ENCODE results near the gene TMEM169. TPM values are rescaled to one million over a fixed set of nuclear protein-coding genes. Genes with fewer than 3 reads are reported as not detected.
A peak's percentile ranks its signal among the peaks of the same experiment; 100 is the strongest.

Gene TMEM169
- total RNA-seq, 1 donor, result 0.36 TPM

DNA sequence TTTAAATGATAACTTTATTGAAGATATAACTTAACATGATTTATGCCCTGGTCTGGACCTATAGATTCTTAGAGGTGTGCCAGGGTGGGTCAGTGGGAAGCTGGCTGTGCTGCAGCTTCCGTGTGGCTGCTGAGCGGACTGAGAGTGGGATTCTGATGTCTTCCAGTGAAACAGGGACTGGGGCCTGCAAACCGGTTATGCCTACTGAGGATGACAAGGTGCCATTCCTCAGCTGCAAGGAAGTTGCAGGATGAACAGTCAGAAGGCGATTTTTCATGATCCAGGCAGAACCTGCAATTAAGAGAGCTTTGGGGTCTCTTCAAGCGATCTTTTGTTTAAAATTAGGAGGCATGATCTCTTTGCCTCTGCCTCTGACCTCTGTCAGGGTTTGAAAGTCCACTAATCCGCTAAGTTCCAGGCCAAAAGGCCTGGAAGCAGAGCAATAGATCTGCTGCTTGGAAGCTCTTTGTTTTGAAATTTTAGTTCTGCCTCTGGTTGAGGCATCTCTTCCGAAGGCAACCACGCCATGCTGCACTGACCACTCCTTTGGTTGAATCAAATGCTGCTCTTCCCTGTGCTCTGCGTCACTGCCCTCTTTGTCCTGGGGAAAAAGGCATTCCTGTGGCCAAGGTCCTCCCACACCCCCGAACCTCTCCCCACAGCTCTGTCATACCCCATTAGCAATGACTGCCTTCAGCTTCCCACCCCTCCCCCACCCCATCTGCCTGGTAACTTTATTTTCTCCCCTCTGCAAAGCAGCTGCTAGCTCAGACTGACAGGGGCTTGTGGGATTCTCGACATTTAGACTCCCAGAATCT lies 2.0 kb downstream of the TMEM169 start:
- no peak overlapping the region for H3K4me3 ChIP-seq (ENCODE audit: low read depth, low read length)
- no peak for TF ChIP-seq CTCF (IDR thresholded peaks at IDR 0.05; ENCODE audit: insufficient read depth, low read length)
- no peak for DNase-seq (ENCODE audit: low read depth)

- no peak for DNase-seq (ENCODE audit: low read depth)
These were observed 2.8 kb downstream of the TMEM169 start for GRCh38 chr2:216084547-216084946.

DNA sequence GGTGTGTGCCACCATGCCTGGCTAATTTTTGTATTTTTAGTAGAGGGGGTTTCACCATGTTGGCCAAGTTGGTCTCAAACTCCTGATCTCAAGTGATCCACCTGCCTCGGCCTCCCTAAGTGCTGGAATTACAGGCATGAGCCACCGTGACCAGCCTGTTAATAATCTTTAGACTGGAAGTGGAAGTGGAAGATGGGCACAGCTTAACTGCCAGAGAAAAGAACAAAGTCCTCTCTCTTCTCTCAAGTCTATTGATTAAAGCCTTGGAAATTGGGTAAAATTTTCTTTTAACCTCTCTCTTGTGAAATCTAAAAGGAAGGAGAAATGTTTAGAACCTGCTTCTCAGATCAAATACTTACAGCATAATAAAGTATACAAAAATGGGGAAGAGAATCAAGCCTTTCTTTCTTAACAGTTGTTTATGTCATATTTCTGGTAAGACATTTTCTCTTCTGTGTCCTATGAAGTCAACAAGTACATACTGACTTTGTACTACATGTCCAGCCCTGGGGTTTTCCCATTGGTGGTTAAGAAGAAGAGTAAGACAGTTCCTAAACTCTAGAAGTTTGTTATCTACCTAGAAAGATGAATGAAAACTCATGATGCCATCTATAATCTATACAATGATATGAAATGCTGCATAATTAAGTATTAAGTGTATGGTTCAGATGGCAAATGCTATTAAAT lies 4.6 kb downstream of the TMEM169 start:
- DNase-seq (ENCODE audit: low read depth), result no peak
- TF ChIP-seq CTCF (IDR thresholded peaks at IDR 0.05; ENCODE audit: insufficient read depth, low read length), result no peak
- H3K4me3 ChIP-seq (ENCODE audit: low read depth, low read length), result no peak overlapping the region

More at GRCh38 chr2:216084547-216084946, 2.8 kb downstream of the TMEM169 start:
- no peak overlapping the region for H3K4me3 ChIP-seq (ENCODE audit: low read depth, low read length)
- no peak for TF ChIP-seq CTCF (IDR thresholded peaks at IDR 0.05; ENCODE audit: insufficient read depth, low read length)

DNA sequence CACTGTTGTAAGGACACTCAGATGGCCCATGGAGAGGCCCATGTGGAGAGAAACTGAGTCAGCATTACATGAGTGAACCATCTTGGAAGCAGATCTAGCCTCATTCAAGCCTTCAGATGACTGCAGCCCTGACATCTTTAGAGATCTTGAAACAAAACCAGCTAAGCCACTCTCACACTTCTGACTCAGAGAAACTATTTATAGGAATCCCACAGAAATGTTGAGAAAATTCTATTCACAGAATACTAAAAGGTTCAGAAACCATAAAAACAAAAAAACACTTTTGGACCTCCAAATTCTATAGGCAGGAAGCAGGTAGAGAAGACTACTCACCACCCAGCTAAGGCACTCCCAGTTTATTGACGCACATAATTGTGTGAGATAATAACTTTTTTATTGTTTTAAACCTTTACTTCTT lies 8.7 kb downstream of the TMEM169 start:
- peak; percentile 30 for DNase-seq (ENCODE audit: low read depth)
- TF ChIP-seq CTCF (IDR thresholded peaks at IDR 0.05; ENCODE audit: insufficient read depth, low read length), result no peak
- H3K4me3 ChIP-seq (ENCODE audit: low read depth, low read length), result no peak overlapping the region

DNA sequence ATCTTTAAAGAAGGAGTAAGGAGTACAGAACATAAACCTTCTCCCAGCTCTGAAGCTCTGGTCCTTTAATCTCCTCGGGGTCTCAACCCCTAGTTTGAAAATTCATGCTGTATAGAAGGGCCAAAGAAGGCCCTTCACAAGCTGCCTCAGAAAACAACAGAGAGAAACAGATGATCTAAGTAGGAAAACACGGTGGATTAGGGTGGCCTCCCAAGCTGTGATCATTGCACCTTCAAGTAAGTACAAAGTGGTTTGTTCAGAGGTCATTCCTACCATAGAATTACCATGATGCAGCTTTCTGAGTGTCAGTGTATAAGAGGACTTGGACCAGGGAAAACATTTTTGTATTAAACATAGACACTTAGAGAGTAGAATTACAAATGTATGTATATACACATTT lies 10.9 kb downstream of the TMEM169 start:
- no peak for TF ChIP-seq CTCF (IDR thresholded peaks at IDR 0.05; ENCODE audit: insufficient read depth, low read length)
- H3K4me3 ChIP-seq (ENCODE audit: low read depth, low read length), result no peak overlapping the region
- no peak for DNase-seq (ENCODE audit: low read depth)

- no peak overlapping the region for H3K4me3 ChIP-seq (ENCODE audit: low read depth, low read length)
- DNase-seq (ENCODE audit: low read depth), result no peak
- TF ChIP-seq CTCF (IDR thresholded peaks at IDR 0.05; ENCODE audit: insufficient read depth, low read length), result no peak
These were observed 13.0 kb downstream of the TMEM169 start for GRCh38 chr2:216094701-216095100.

Data from fibroblast of the aortic adventitia (primary cell).